ACHN (cell line): ENCODE results near the gene CAMK2B.

Experiments used
- DNase-seq: peaks from one replicate; pipeline ENCODE4 v3.0.0-alpha.2; 2015
- in situ Hi-C: cut with HindIII; loops from 2 replicates; pipeline ENCODE4 v1.10.0; 2017; ENCODE audit warnings: low sequenced_read_pairs, low pct_ligation_motif_present, low pct_unique_long_range_greater_than_20kb

The CAMK2B gene

DNA sequence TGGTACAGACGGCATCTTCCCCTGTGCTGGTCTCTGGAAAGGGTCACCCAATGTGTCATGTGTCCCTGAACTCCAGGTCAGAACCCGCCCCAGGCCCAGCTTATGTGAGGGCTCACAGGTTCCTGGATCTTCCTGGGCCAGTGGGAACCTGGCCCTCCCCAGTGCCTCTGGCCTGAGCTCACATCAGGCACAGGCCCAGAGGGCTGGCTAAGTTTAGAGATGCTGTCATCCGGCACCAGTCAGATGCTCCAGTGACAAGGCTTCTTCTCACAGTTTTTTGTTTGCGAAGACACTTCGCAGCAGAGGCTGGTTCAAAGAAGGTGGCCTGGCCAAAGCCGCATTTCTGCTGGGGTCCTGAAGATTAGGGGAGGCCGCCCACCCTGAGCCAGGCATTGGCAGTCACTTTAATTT lies 11.8 kb downstream of the CAMK2B start:
- DNase-seq: no peak
- in situ Hi-C loops: no loop called here

DNA sequence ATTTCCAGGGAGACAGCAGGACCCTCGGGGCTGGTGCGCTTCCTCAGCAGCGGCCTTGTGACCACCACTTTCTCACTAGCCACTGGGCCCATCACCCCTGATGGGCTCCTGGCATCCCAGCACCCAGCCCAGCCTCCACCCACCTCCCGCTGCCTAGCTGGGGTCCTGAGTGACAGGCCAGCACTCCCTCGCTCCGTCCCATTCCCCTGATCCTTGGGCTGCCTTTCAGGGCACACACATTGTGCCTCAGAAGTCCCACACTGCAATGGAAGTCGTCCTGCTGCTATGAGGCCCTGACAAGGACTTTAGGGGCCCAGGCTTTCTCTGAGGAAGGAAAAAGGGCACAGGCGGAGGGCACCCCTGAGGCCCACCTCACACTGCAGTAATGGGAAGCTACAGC lies 12.4 kb downstream of the CAMK2B start:
- in situ Hi-C loops: no loop called here
- no peak for DNase-seq

DNA sequence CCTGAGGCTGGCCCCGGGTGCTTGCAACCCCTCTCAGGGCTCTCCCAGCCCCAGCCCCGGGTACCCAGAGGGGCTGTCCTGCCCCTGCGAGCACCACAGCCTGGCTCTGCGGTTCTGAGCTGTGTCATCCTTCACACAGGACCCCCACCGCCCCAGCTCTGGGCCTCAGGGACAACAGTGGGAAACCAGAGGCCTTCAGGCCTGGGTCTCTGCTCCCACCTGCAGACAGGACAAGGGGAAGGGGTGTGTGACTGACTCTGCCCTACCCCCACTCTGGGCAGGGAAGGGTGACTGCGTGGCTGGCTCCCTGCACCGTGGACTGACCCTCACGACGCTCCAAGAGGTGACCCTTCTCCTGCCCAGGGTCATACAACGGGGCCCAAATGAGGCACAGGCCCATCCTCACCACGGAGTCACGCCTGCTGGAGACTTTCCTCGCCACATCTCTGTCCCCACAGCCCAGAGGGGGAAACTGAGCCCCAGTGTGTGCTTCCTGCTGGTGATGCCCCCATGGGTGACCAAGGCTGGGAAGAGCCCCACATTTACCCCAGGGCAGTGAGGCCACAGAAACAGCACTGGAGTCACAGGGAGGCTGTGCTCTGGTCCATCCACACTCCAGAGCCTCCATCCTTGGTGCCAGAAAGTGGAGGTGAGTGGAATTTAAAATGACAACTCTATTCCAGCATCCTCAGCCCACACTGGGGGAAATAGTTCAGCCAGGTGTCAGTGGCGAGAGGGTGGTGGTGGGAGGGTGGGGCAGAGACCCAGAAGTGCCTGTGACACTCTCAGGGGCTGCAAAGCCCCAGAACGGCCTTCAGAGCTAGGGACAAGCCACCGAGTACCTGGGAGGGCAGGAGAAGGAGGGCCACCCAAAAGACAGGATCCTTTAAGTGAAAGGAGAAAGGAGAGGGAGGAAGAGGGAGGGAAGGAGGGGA lies 13.6 kb downstream of the CAMK2B start:
- DNase-seq: no peak
- in situ Hi-C loops: no loop called here

DNA sequence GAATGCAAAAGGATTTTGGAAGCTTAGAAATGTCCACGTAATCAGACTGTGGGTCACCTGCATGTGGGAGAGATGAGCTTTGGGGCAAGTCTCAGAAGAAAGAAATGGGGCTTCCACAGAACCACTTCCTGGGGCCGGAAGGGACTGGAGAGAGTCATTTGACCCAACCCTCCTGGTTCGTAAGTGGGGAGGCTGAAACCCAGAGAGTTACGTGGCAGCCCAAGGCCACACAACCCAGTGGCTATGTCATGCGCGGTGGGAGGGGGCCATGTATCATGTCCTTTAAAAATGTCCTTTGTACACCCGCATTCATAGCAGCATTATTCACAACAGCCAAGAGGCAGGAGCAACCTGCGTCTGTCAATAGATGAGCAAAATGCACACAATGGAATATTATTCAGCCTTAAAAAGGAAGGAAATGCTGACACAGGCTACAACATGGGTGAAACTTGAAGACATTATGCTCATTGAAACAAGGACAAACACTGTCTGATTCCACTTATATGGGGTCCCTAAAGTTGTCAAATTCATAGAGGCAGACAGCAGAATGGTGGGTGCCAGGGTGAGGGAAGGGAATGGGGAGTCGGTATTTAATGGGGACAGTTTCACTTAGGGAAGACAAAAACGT lies 15.1 kb downstream of the CAMK2B start:
- in situ Hi-C loops: no loop called here
- DNase-seq: no peak

DNA sequence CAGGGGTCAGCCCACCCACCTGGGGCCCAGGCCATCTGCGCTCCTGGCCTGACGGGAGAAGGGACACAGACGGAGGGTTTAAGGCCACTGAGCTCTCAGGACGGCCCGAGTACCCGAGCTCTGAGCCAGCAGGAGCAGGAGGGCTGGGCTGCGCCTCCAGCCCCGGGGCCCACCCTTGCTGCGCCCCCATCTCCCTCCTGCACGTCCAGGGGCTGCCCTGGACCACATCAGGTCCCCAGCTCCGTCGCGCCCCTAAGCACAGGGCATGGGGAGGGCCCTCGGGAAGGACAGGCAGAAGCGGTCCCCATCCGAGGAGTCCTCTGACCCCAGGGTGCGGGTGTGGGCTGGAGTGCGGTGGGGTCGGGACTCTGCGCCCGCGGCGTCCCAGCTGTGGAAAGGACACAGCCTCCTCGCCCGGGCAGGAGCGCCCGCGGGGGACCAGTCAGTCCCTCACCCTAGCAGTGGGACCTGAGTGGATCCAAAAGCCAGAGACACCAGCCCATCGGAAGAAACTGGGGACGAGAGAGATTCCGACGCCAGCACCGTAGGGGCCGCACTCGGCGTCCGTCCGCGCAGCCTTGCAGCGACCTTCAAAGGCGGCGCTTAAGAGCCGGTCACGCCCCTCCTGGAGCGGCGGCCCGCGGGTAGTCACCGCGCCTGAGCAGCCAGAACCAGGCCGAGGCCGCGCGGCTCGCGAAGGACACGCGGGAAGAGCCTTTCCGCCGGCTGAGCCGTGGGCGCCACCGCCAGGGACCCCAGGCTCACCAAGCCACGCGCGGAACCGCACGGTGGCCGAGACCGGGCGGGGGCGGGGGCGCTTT lies 15.9 kb downstream of the CAMK2B start:
- in situ Hi-C loops: no loop called here

DNA sequence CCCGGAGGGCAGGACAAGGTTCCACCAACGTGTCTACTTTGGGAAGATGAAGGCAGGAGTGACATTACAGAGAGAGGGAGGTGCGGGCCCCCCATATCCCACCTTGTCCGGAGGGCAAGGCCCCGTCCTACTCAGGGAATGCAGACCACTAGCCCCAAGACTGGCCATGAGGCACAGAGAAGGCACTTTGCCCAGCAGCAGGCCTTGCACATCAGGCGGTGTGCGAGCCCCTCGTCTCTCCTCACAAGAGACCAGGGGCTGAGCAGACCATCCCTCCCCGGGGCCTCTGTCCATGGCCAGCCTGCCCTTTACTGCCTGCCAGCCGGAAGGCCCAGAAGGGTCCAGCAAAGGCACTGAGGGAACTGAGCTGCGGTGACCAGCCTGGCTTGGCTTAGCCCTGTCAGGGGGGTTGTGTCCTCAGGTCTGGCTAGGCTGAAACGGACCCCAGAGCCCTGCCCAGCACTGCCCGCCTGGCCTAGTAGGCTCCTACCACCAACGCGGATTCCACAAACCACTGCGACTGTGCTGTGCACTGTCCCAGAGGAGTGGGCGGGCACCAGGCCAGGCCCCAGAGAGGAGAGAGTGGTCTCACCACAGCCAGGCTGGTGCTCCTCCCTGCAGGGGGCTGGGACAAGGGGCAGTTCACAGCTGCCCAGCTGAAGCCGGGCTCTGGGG lies 16.7 kb downstream of the CAMK2B start:
- in situ Hi-C loops: no loop called here
- no peak for DNase-seq

More for the DNA sequence above, 15.9 kb downstream of the CAMK2B start:
- no peak for DNase-seq

DNA sequence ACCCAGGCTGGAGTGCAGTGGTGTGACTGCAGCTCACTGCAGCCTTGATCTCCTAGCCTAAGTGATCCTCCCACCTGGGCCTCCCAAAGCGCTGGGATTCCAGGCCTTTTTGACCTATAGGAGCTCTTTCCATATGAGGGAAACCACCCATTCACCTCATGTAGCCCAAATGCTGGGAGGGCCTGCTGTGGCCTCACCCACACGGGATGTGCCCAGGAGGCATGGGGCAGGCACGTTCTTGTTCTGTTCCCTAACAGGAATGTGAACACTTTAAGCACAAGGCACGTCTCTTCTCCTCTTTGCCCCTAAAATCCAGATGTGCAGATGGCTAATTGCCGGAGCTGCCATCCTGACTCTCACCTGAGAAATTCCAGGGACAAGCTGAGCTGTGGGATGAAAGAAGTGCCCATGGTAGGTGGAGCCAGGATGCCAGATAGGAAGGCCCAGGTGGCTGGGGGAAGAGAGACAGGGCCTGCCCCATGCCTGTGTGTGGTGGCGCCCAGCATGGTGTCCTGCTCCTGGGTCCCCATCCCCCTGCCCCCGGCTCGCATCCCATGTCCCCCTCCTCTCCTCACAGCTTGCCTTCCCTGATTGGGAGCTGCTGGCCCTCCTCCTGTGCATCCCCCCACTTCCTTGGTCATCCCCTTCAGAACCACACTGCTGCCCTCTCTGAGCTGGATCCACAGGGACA lies 17.3 kb downstream of the CAMK2B start:
- no peak for DNase-seq
- in situ Hi-C loops: no loop called here

DNA sequence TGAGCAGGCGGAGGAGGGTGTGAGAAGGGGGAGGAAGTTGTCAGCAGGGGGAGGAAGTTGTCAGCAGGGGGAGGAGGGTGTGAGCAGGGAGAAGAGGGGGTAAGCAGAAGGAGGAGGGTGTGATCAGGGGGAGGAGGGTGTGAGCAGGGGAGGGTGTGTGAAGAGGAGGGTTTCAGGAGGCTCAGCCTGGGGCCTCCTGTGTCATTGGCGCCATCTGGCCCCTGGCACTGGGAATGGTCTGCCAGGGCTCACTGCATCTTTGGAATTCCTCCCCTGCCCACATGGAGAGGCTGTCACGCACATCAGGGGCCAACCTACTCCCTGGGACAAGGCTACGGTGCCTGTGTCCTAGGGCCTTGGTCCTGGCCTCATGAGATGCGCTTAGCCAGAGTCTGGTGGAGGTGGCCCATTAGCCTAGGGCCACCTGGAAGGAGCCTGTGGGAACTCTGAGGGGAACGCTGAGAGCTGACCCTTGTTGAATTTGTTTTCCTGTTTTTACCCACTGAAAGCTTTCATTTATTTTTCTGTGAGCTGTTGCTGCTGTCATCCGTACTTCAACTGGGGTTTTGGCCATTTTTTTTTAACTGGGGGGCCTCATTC lies 18.0 kb downstream of the CAMK2B start:
- in situ Hi-C loops: no loop called here

DNA sequence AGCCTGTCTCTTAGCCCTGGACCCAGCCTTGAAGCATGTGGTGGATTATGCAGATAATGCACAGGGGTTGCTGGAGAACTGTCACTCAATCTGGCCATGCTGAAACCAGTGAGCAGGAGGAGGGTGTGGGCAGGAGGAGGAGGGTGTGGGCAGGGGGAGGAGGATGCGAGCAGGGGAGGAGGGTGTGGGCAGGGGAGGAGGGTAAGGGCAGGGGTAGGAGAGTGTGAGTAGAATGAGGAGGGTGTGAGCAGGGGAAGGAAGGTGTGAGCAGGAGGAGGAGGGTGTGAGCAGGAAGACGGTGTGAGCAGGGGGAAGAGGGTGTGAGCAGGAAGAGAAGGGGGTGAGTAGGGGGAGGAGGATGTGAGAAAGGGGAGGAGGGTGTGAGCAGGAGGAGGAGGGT lies 18.8 kb downstream of the CAMK2B start:
- in situ Hi-C loops: no loop called here
- DNase-seq: no peak

More for the DNA sequence above, 18.0 kb downstream of the CAMK2B start:
- DNase-seq: peak; percentile 96

DNA sequence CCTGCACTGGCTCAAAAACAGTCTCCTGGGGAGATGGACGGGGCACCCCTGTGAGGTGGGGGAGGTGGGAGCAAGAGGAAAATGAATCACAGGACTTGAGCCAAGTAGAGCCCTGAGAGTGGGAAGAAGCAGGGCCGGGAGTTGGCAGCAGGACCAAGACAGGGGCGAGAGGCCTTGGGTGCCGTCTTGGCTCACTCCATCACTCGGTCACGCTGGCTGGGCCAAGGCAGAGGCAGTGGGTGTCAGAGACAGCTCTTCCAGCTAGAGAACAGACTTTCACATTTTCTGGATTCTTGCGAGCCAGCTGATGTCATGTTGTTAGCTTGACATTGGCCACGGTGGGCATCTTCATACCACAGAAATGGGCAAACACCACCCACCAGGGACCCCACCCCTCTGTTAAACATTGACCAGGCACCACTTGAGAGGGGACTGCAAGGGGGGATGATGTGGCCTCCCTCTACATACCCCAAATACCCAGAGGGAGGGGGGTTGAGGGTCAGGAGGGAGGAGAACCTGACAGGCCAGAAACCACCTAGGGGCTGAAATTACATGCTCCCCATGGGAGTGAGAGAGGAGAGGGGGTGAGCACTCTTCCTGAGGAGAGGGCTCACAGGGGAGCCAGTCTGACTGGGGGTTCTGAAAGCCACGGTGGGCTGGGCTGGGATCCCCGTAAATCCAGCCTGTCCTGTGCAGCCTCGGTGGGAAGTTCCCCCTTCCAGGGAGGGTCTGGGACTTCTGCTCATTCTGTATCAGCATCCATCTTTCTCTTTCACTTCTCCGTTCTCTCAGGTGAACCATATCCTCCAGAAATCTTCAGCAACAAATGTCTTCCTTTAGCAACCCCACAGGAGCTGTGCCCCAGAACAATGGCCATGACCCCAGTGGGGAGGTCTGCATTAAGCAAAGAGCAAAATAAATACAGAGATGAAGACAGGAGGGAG lies 19.6 kb downstream of the CAMK2B start:
- in situ Hi-C loops: no loop called here
- DNase-seq: peak; percentile 47

DNA sequence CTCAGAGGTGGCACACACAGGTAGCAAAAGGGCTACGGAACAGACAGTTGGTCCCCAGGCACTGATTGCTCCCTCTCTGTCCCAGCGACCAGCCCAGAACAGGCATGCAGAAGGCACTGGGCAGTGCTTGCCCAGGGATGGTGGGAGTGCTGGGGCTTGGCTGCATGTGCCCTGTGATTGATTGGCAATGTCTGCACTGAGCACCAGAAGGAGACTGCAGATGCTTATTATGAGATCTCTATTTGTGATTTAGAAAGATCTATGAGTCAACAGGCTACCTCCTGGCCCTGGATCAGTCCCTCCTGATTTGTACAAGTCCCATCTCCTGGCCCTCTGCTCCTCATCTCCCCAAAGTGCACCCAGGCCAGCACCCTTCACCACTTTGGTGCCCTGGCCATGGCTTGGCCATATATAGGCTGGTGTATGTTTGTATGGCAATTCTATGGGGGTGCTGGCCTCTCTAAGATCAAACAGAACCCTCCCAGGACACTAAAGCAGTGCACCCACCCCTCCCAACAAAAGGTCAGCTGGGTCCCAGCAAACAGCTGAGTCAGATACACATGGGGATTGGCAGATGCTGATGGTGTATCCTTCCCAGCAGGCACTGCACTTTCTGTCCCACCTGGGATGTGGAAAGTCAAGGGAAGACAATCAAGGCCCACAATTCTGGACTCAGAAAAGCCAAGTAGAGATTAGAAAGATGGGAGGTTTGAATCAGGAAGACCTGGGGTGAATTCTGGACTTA lies 30.9 kb downstream of the CAMK2B start:
- in situ Hi-C loops: no loop called here
- no peak for DNase-seq

DNA sequence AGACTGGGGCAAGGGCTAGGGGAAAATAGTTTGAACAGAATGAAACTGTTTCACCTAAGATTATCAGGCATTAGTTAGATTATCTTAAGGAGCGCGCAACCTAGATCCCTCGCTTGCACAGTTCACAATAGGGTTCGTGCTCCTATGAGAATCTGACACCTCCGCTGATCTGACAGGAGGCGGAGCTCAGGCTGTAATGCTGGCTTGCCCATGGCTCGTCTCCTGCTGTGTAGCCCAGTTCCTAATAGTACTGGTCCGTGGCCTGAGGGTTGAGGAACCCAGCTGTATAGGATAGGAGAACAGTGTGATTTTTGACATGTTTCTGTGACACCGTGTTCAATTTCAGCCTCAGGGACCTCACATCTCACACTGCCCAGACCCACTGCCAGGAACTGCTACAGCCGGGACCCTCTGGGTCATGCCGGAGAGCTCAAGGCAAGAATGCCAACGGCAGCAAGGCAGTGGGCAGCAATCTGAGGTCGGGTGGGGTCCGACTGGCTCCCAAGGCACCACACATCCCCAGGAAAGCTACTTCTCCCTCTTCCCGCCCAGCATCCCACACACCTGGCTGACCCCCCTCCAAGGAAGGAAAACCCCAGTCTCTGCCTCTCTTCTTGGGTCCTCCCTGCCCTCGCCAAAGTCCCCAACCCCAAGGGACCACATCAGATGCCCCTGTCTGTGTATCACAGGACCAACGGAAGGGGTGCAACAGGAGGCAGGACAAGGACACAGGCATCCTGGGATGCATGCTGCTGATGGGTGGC lies 31.7 kb downstream of the CAMK2B start:
- in situ Hi-C loops: no loop called here
- DNase-seq: no peak

DNA sequence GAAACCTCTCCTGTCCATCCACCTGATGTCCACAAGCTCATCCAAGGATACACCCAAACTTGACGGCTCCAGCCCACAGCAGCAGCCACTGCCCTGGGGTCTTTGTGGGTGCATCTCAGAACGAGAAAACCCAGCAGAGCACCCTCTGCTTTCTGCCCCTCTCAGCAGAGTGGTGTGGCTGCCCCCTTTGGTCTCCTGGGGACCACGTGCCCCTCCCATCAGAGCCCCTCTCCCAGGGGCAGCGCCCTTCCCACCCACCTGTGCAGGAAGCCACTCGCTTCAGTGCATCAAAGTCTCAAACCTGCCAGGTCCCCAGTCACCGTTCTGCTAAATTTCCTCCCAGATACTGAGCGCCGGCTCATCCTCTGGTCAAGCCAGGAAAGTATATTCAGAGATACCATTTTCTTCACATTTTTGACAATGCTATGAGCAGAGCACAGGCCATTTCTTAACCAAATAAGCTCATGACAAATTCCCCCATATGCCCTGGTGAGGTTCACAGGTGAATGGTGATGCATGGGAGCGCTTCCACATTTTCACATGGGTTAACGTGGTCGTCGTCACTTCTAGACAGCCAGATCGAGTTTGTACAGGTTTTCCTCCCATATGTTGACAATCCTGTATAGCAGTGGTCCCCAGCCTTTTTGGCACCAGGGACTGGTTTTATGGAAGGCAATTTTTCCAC lies 32.4 kb downstream of the CAMK2B start:
- no peak for DNase-seq
- in situ Hi-C loops: no loop called here

DNA sequence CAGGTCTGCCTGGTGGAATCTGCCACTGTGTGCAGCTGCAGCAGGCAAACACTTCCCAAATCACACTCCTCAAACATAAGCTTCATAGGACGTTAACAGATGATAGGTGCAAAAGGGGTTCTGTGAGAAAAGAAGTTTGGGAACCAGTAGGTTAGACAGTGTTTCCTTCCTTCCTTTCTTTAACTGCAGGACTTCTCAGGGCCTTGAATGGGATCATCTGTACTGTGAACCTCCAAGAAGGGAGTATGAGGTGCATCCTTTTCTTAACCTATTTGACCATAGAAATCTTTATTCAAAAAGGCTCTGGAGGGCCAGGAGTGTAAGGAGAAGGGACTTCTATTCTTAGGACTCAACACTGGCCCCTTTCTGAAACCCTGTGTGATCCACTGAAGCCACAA lies 33.0 kb downstream of the CAMK2B start:
- in situ Hi-C loops: no loop called here
- DNase-seq: no peak
